A549 (cell line): ENCODE data around the gene IGFBP3. TPM values are rescaled to one million over a fixed set of nuclear protein-coding genes. Genes with fewer than 3 reads are reported as not detected.

Source experiments
- ATAC-seq, 2 experiments: fragments of 200-7000 bp in 1 of 2; fragments of >200 bp in 1 of 2; cut with Nextera tagmentation in 1 of 2; cut with Tn5 transposase in 1 of 2; 3 replicates each; pipeline versions ENCODE4 v1.8.0 to v1.9.1; 2018 to 2020; ENCODE audit warnings: mild to moderate bottlenecking in 1 of 2, moderate library complexity in 1 of 2
- CTCF ChIA-PET: fragments of 300-600 bp; sonication (Branson Sonifier 250); formaldehyde crosslinking; extraction: SDS; loops from one replicate; lab custom pipeline; 2021; ENCODE audit warnings: antibody characterized with exemption, inconsistent platforms; lab: Yijun Ruan, JAX
- POLR2A ChIA-PET: fragments of 350-600 bp; formaldehyde crosslinking; extraction: SDS; loops from one replicate; lab custom pipeline; 2021; ENCODE audit warnings: antibody characterized with exemption, inconsistent platforms; lab: Yijun Ruan, JAX
- DNase-seq, 2 experiments: peaks; one replicate each; pipeline versions ENCODE4 v3.0.0 to v3.0.0-alpha.2; 2011 to 2016; ENCODE audit warnings: low read depth in 1 of 2, low spot score in 1 of 2
- FAIRE-seq: peaks from 2 replicates; lab custom pipeline; 2011; peaks lifted over from hg19 to GRCh38; lab: Jason Lieb, UNC
- H3K27ac ChIP-seq, 2 experiments: fragments of >200 bp; sonication (Bioruptor Twin); formaldehyde crosslinking; 3 replicates each; pipeline ENCODE4 v1.5.1; 2016 to 2017
- H3K4me1 ChIP-seq: fragments of >200 bp; sonication (Bioruptor Twin); formaldehyde crosslinking; 3 replicates; pipeline ENCODE4 v1.6.1; 2016
- H3K4me2 ChIP-seq: fragments of >200 bp; sonication (Bioruptor Twin); formaldehyde crosslinking; 3 replicates; pipeline ENCODE4 v1.6.1; 2016
- H3K4me3 ChIP-seq: fragments of >200 bp; sonication (Bioruptor Twin); formaldehyde crosslinking; 3 replicates; pipeline ENCODE4 v1.5.1; 2016
- H3K9me3 ChIP-seq: fragments of >200 bp; sonication (Bioruptor Twin); formaldehyde crosslinking; 3 replicates; pipeline ENCODE4 v1.6.1; 2016
- CBX2 ChIP-seq: fragments of 200-600 bp; sonication (generic); IDR thresholded peaks from 2 replicates; pipeline ENCODE4 v1.6.1; 2016; ENCODE audit warnings: low read depth, mild to moderate bottlenecking, borderline replicate concordance
- CEBPB ChIP-seq, 2 experiments: fragments of >200 bp in 1 of 2; sonication (Bioruptor Twin) in 1 of 2; formaldehyde crosslinking in 1 of 2; IDR thresholded peaks; 2 replicates each; pipeline ENCODE4 v1.6.1; 2012 to 2016
- CHD4 ChIP-seq: fragments of 200-600 bp; sonication (generic); IDR thresholded peaks from 2 replicates; pipeline ENCODE4 v1.6.1; 2016; ENCODE audit warnings: antibody characterized with exemption, mild to moderate bottlenecking, borderline replicate concordance
- EP300 ChIP-seq, 2 experiments: fragments of >200 bp; sonication (Bioruptor Twin); formaldehyde crosslinking; IDR thresholded peaks; 2 replicates in 1 of 2; 3 replicates in 1 of 2; pipeline ENCODE4 v1.6.1; 2016 to 2017
- ESRRA ChIP-seq: fragments of 150-350 bp; IDR thresholded peaks from 2 replicates; pipeline ENCODE4 v1.6.1; 2014; ENCODE audit warnings: mild to moderate bottlenecking, low read length, borderline replicate concordance
- FOSL2 ChIP-seq, 2 experiments: fragments of 450-650 bp in 1 of 2; fragments of >200 bp in 1 of 2; sonication (Bioruptor Twin) in 1 of 2; formaldehyde crosslinking; IDR thresholded peaks; 2 replicates each; pipeline versions ENCODE4 v1.5.0 to v1.6.1; 2016 to 2020; ENCODE audit warnings: mild to moderate bottlenecking in 1 of 2, moderate library complexity in 1 of 2
- FOXS1 ChIP-seq: fragments of 250-450 bp; sonication (Bioruptor Pico); IDR thresholded peaks from 2 replicates; pipeline ENCODE4 v1.5.0; 2020; ENCODE audit warnings: mild to moderate bottlenecking, moderate library complexity
- HDAC2 ChIP-seq: fragments of 200-600 bp; sonication (generic); IDR thresholded peaks from 2 replicates; pipeline ENCODE4 v1.6.1; 2016
- HMGXB4 ChIP-seq: fragments of 250-450 bp; sonication (Bioruptor Pico); IDR thresholded peaks from 2 replicates; pipeline ENCODE4 v1.5.0; 2021; ENCODE audit warnings: mild to moderate bottlenecking, moderate library complexity, borderline replicate concordance
- HOXB13 ChIP-seq: fragments of 250-450 bp; sonication (Bioruptor Pico); IDR thresholded peaks from 2 replicates; pipeline ENCODE4 v1.5.0; 2020; ENCODE audit warnings: low read depth, mild to moderate bottlenecking, moderate library complexity
- JUN ChIP-seq, 2 experiments: fragments of >200 bp; sonication (Bioruptor Twin); formaldehyde crosslinking; IDR thresholded peaks; 2 replicates in 1 of 2; 3 replicates in 1 of 2; pipeline ENCODE4 v1.6.1; 2016 to 2017
- JUNB ChIP-seq: fragments of >200 bp; sonication (Bioruptor Twin); formaldehyde crosslinking; IDR thresholded peaks from 2 replicates; pipeline ENCODE4 v1.6.1; 2016
- KDM1A ChIP-seq: fragments of 200-600 bp; sonication (generic); IDR thresholded peaks from 2 replicates; pipeline ENCODE4 v1.6.1; 2016; ENCODE audit warnings: low read depth, mild to moderate bottlenecking
- MAFK ChIP-seq: fragments of 450-650 bp; IDR thresholded peaks from 2 replicates; pipeline ENCODE4 v1.6.1; 2014; ENCODE audit not compliant: partially characterized antibody
- MAZ ChIP-seq: fragments of 150-350 bp; IDR thresholded peaks from 2 replicates; pipeline ENCODE4 v1.6.1; 2014; ENCODE audit warnings: antibody characterized with exemption, low read depth, low read length, borderline replicate concordance
- MYC ChIP-seq: IDR thresholded peaks from 2 replicates; pipeline ENCODE4 v1.6.1; 2012; ENCODE audit warnings: mild to moderate bottlenecking, inconsistent platforms, low read length, improper control_type of control experiment, borderline replicate concordance
- NPAS2 ChIP-seq: fragments of 250-450 bp; sonication (Bioruptor Pico); IDR thresholded peaks from 2 replicates; pipeline ENCODE4 v1.8.0; 2022; ENCODE audit warnings: mild to moderate bottlenecking, moderate library complexity, borderline replicate concordance
- NR3C1 ChIP-seq: fragments of >200 bp; sonication (Bioruptor Twin); formaldehyde crosslinking; IDR thresholded peaks from 3 replicates; pipeline ENCODE4 v1.6.1; 2017
- RAD21 ChIP-seq, 2 experiments: fragments of >200 bp in 1 of 2; sonication (Bioruptor Twin) in 1 of 2; formaldehyde crosslinking in 1 of 2; IDR thresholded peaks in 1 of 2; conservative IDR thresholded peaks in 1 of 2; 2 replicates in 1 of 2; 3 replicates in 1 of 2; pipeline ENCODE4 v1.6.1; 2012 to 2018; ENCODE audit warnings: inconsistent platforms in 1 of 2
- RCOR1 ChIP-seq: fragments of 150-350 bp; IDR thresholded peaks from 2 replicates; pipeline ENCODE4 v1.6.1; 2014; ENCODE audit warnings: antibody characterized with exemption, low read length, low read depth
- RFX5 ChIP-seq: fragments of 450-650 bp; IDR thresholded peaks from 2 replicates; pipeline ENCODE4 v1.7.1; 2014; ENCODE audit warnings: antibody characterized with exemption, mild to moderate bottlenecking, moderate library complexity
- RNF2 ChIP-seq: fragments of 200-600 bp; sonication (generic); IDR thresholded peaks from 2 replicates; pipeline ENCODE4 v1.6.1; 2016; ENCODE audit warnings: low read depth, mild to moderate bottlenecking, antibody characterized with exemption, moderate library complexity, borderline replicate concordance
- ZC3H11A ChIP-seq: fragments of 450-650 bp; IDR thresholded peaks from 2 replicates; pipeline ENCODE4 v1.6.1; 2014; ENCODE audit warnings: antibody characterized with exemption, mild to moderate bottlenecking
- WGBS: methylation state at CpG from one replicate; pipeline ENCODE4 v1.1.6; 2017; ENCODE audit errors: missing lambda C conversion rate; 5-methylcytosine and 5-hydroxymethylcytosine counted together
- polyA plus RNA-seq, 4 experiments: library from polyadenylated mRNA; depleted of rRNA in 3 of 4; stranded (reverse); fragments of >200 nt; fragmentation: RNase III in 1 of 4; extraction: RNeasy Plus Mini Kit Qiagen cat#74134 plus additional on column Dnase treatment in 1 of 4; gene quantifications; 2 replicates in 3 of 4; 3 replicates in 1 of 4; pipeline ENCODE4 v1.2.3, GENCODE V29; 2011 to 2017
- TF ChIP-seq, protein P1 (sequence below): fragments of >200 bp; sonication (Bioruptor Twin); formaldehyde crosslinking; IDR thresholded peaks from 3 replicates; pipeline ENCODE4 v1.5.1; 2016
- TF ChIP-seq, protein P2 (sequence below): fragments of 450-650 bp; IDR thresholded peaks from 2 replicates; pipeline ENCODE4 v1.6.1; 2014; ENCODE audit warnings: antibody characterized with exemption
- TF ChIP-seq, protein P3 (sequence below): fragments of 250-450 bp; sonication (Bioruptor Pico); IDR thresholded peaks from 2 replicates; pipeline ENCODE4 v1.5.0; 2020; ENCODE audit warnings: low read depth, mild to moderate bottlenecking, moderate library complexity
- TF ChIP-seq, protein P4 (sequence below): fragments of >200 bp; sonication (Bioruptor Twin); formaldehyde crosslinking; IDR thresholded peaks from 3 replicates; pipeline ENCODE4 v1.6.1; 2016
- TF ChIP-seq, protein P5 (sequence below): IDR thresholded peaks from 2 replicates; pipeline ENCODE4 v1.6.1; 2012
- TF ChIP-seq, protein P6 (sequence below): IDR thresholded peaks from 2 replicates; pipeline ENCODE4 v1.6.1; 2012
- TF ChIP-seq, protein P7 (sequence below): fragments of >200 bp; sonication (Bioruptor Twin); formaldehyde crosslinking; IDR thresholded peaks from 2 replicates; pipeline ENCODE4 v1.6.1; 2016

Gene IGFBP3
- polyA plus RNA-seq, 2 of the 4 experiments (the other 2 are of a cell fraction): 153 to 291 TPM

GRCh38 chr7:45882465-45882810, 38.6 kb downstream of the IGFBP3 start (continued):
- TF ChIP-seq, protein P1, sequence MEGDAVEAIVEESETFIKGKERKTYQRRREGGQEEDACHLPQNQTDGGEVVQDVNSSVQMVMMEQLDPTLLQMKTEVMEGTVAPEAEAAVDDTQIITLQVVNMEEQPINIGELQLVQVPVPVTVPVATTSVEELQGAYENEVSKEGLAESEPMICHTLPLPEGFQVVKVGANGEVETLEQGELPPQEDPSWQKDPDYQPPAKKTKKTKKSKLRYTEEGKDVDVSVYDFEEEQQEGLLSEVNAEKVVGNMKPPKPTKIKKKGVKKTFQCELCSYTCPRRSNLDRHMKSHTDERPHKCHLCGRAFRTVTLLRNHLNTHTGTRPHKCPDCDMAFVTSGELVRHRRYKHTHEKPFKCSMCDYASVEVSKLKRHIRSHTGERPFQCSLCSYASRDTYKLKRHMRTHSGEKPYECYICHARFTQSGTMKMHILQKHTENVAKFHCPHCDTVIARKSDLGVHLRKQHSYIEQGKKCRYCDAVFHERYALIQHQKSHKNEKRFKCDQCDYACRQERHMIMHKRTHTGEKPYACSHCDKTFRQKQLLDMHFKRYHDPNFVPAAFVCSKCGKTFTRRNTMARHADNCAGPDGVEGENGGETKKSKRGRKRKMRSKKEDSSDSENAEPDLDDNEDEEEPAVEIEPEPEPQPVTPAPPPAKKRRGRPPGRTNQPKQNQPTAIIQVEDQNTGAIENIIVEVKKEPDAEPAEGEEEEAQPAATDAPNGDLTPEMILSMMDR: no peak
- TF ChIP-seq, protein P2, sequence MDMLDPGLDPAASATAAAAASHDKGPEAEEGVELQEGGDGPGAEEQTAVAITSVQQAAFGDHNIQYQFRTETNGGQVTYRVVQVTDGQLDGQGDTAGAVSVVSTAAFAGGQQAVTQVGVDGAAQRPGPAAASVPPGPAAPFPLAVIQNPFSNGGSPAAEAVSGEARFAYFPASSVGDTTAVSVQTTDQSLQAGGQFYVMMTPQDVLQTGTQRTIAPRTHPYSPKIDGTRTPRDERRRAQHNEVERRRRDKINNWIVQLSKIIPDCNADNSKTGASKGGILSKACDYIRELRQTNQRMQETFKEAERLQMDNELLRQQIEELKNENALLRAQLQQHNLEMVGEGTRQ: no peak
- TF ChIP-seq KDM1A: no peak
- no peak for TF ChIP-seq NPAS2 (CRISPR knock-in tag)
- no peak for TF ChIP-seq RCOR1

GRCh38 chr7:45881759-45882464, 39.2 kb downstream of the IGFBP3 start:
- peaks cover 58% of the 10 kb centered on the region for H3K4me1 ChIP-seq
- H3K27ac ChIP-seq: peak overlapping the region; percentile 86 to 89
- POLR2A ChIA-PET: no interaction called here
- FAIRE-seq: no peak
- peak overlapping the region; percentile 71 for H3K4me2 ChIP-seq
- H3K9me3 ChIP-seq: peaks cover 14% of the 10 kb centered on the region; the same call in 2 of the 3 replicates
- ATAC-seq: peak; percentile 53 to 84
- H3K4me3 ChIP-seq: no peak overlapping the region
- TF ChIP-seq ZC3H11A: no peak
- TF ChIP-seq, protein P3, sequence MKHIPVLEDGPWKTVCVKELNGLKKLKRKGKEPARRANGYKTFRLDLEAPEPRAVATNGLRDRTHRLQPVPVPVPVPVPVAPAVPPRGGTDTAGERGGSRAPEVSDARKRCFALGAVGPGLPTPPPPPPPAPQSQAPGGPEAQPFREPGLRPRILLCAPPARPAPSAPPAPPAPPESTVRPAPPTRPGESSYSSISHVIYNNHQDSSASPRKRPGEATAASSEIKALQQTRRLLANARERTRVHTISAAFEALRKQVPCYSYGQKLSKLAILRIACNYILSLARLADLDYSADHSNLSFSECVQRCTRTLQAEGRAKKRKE (CRISPR knock-in tag): no peak
- no peak for TF ChIP-seq HOXB13 (CRISPR knock-in tag)
- TF ChIP-seq HDAC2: no peak
- no peak for TF ChIP-seq NR3C1
- no peak for TF ChIP-seq FOXS1 (CRISPR knock-in tag)
- TF ChIP-seq RFX5: no peak
- peak; percentile 86 to 90; a peak in 4 of 5 replicates for TF ChIP-seq EP300 (IDR thresholded peaks at IDR 0.05)
- peak; percentile 82 to 98 for TF ChIP-seq CEBPB (IDR thresholded peaks at IDR 0.05)
- no peak for TF ChIP-seq MYC
- TF ChIP-seq HMGXB4 (CRISPR knock-in tag): no peak
- TF ChIP-seq JUN (IDR thresholded peaks at IDR 0.05): peak; percentile 73 to 85; a peak in 4 of 5 replicates
- no peak for TF ChIP-seq MAFK
- peak; percentile 84 for TF ChIP-seq JUNB
- peak in 1 of 2 experiments; percentile 22; a peak in 1 of 5 replicates for TF ChIP-seq RAD21 (conservative IDR thresholded peaks at IDR 0.05 in 1 of 2, IDR thresholded peaks at IDR 0.05 in 1 of 2)
- TF ChIP-seq, protein P4, sequence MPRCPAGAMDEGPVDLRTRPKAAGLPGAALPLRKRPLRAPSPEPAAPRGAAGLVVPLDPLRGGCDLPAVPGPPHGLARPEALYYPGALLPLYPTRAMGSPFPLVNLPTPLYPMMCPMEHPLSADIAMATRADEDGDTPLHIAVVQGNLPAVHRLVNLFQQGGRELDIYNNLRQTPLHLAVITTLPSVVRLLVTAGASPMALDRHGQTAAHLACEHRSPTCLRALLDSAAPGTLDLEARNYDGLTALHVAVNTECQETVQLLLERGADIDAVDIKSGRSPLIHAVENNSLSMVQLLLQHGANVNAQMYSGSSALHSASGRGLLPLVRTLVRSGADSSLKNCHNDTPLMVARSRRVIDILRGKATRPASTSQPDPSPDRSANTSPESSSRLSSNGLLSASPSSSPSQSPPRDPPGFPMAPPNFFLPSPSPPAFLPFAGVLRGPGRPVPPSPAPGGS: peak; percentile 76; the same call in 1 of the 3 replicates
- TF ChIP-seq, protein P5, sequence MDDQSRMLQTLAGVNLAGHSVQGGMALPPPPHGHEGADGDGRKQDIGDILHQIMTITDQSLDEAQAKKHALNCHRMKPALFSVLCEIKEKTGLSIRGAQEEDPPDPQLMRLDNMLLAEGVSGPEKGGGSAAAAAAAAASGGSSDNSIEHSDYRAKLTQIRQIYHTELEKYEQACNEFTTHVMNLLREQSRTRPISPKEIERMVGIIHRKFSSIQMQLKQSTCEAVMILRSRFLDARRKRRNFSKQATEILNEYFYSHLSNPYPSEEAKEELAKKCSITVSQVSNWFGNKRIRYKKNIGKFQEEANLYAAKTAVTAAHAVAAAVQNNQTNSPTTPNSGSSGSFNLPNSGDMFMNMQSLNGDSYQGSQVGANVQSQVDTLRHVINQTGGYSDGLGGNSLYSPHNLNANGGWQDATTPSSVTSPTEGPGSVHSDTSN: no peak
- TF ChIP-seq, protein P6, sequence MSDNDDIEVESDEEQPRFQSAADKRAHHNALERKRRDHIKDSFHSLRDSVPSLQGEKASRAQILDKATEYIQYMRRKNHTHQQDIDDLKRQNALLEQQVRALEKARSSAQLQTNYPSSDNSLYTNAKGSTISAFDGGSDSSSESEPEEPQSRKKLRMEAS: no peak
- TF ChIP-seq, protein P7, sequence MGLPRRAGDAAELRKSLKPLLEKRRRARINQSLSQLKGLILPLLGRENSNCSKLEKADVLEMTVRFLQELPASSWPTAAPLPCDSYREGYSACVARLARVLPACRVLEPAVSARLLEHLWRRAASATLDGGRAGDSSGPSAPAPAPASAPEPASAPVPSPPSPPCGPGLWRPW: peak; percentile 90; the same call in 1 of the 2 replicates
- no peak for TF ChIP-seq RNF2
- TF ChIP-seq ESRRA: peak; percentile 35; the same call in 1 of the 2 replicates
- no peak for TF ChIP-seq CHD4
- no peak for TF ChIP-seq MAZ
- peak; percentile 74 for TF ChIP-seq FOSL2 (IDR thresholded peaks at IDR 0.05)
- TF ChIP-seq FOSL2 (CRISPR knock-in tag; IDR thresholded peaks at IDR 0.05): peak; percentile 76
- TF ChIP-seq CBX2: no peak
- TF ChIP-seq, all 56 proteins: peak for 9
- 29% methylated on average over 12 of the region's 12 CpGs for WGBS
- peak in 1 of 2 experiments; percentile 70 for DNase-seq
- CTCF ChIA-PET: interaction anchor here (1.3 to 7.8 kb wide), 5 partner anchors 9 to 746 kb away, joined by 3 to 51 read pairs (median 6); partner anchors contain the start of gene IGFBP3
